Suprapubic skin (tissue), 4 donors: ENCODE data around the gene CRYGS. TPM values are rescaled to one million over a fixed set of nuclear protein-coding genes. Genes with fewer than 3 reads are reported as not detected.
"Not testable (repeated sequence)": the region's sequence is repeated elsewhere in the genome, so short reads cannot be mapped to it uniquely, and the experiment has no call there.

Experiments used
- DNase-seq, 2 donors: peaks; one replicate each; pipeline ENCODE4 v3.0.0-alpha.2; 2019; ENCODE audit warnings: low spot score in 2 of 2
- H3K27ac ChIP-seq: fragments of 200-600 bp; sonication (generic); one replicate; pipeline ENCODE4 v1.5.1; 2019
- H3K27me3 ChIP-seq: fragments of 200-600 bp; sonication (generic); one replicate; pipeline ENCODE4 v1.5.1; 2019
- H3K36me3 ChIP-seq: fragments of 200-600 bp; sonication (generic); one replicate; pipeline ENCODE4 v1.5.1; 2019
- H3K4me1 ChIP-seq: fragments of 200-600 bp; sonication (generic); one replicate; pipeline ENCODE4 v1.5.1; 2019
- H3K4me3 ChIP-seq: fragments of 200-600 bp; sonication (generic); one replicate; pipeline ENCODE4 v1.5.1; 2019; ENCODE audit warnings: mild to moderate bottlenecking
- H3K9me3 ChIP-seq: fragments of 200-600 bp; sonication (generic); one replicate; pipeline ENCODE4 v1.5.1; 2019
- CTCF ChIP-seq, 2 donors: fragments of 200-600 bp in 1 of 2; fragments of 450-650 bp in 1 of 2; sonication (generic) in 1 of 2; IDR thresholded peaks; one replicate each; pipeline ENCODE4 v1.5.1; 2016 to 2019; ENCODE audit warnings: antibody characterized with exemption in 2 of 2, mild to moderate bottlenecking in 1 of 2, moderate library complexity in 1 of 2
- EP300 ChIP-seq: sonication (generic); formaldehyde crosslinking; IDR thresholded peaks from one replicate; pipeline ENCODE4 v1.6.1; 2017; ENCODE audit warnings: antibody characterized with exemption
- POLR2A ChIP-seq, 2 donors: fragments of 450-650 bp; IDR thresholded peaks; one replicate each; pipeline ENCODE4 v1.6.1; 2017; ENCODE audit warnings: antibody characterized with exemption in 2 of 2, mild to moderate bottlenecking in 2 of 2, moderate library complexity in 2 of 2
- POLR2AphosphoS5 ChIP-seq, 3 donors: sonication (generic); formaldehyde crosslinking; IDR thresholded peaks; one replicate each; pipeline ENCODE4 v1.6.1; 2017; ENCODE audit warnings: antibody characterized with exemption in 3 of 3
- WGBS: methylation state at CpG from one replicate; pipeline ENCODE4 v1.1.5; 2018; 5-methylcytosine and 5-hydroxymethylcytosine counted together
- total RNA-seq, 4 donors: library from RNA; depleted of rRNA; stranded (reverse); fragments of >200 nt; gene quantifications; one replicate each; pipeline ENCODE4 v1.1.0, GENCODE V29; 2016

CRYGS gene
- total RNA-seq, 4 donors from 2014 or later = 2.2 to 6.7 (median 3.6) TPM

DNA sequence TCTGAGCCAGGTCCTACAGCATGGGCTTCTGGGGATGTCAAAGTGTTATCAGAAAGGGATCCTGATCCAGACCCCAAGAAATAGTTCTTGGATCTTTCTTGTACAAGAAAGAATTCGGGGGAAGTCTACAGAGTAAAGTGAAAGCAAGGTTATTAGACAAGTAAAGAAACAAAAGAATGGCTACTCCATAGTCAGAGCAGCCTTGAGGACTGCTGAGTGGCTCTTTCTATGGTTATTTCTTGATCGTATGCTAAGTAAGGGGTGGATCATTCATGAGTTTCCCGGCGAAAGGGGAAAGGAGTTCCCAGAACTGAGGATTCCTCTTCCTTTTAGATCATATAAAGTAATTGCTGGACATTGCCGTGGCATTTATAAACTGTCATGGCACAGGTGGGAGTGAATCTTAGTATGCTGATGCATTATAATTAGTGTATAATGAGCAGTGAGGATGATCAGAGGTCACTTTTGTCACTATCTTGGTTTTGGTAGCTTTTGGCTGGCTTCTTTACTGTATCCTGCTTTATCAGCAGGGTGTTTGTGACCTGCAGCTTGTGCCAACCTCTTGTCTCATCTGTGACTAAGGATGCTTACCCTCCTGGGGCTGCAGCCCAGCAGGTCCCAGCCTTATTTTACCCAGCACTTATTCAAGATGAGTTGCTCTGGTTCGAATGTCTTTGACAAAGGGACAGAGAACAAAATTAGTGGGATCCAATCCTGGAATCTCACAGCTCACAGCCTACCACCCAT lies 41.0 kb downstream of the CRYGS start:
- no peak overlapping the region for H3K4me3 ChIP-seq
- H3K27me3 ChIP-seq = peaks cover 6% of the 10 kb centered on the region
- no peak for DNase-seq
- H3K4me1 ChIP-seq = no peaks in the 10 kb centered on the region
- 72% methylated on average over 6 of the region's 6 CpGs for WGBS
- no peaks in the 10 kb centered on the region for H3K9me3 ChIP-seq
- no peaks in the 10 kb centered on the region for H3K36me3 ChIP-seq
- TF ChIP-seq POLR2A (IDR thresholded peaks at IDR 0.05) = no peak
- no peak for TF ChIP-seq POLR2AphosphoS5 (IDR thresholded peaks at IDR 0.05)
- no peak for TF ChIP-seq EP300
- TF ChIP-seq CTCF (IDR thresholded peaks at IDR 0.05) = no peak
- H3K27ac ChIP-seq = no peak overlapping the region

DNA sequence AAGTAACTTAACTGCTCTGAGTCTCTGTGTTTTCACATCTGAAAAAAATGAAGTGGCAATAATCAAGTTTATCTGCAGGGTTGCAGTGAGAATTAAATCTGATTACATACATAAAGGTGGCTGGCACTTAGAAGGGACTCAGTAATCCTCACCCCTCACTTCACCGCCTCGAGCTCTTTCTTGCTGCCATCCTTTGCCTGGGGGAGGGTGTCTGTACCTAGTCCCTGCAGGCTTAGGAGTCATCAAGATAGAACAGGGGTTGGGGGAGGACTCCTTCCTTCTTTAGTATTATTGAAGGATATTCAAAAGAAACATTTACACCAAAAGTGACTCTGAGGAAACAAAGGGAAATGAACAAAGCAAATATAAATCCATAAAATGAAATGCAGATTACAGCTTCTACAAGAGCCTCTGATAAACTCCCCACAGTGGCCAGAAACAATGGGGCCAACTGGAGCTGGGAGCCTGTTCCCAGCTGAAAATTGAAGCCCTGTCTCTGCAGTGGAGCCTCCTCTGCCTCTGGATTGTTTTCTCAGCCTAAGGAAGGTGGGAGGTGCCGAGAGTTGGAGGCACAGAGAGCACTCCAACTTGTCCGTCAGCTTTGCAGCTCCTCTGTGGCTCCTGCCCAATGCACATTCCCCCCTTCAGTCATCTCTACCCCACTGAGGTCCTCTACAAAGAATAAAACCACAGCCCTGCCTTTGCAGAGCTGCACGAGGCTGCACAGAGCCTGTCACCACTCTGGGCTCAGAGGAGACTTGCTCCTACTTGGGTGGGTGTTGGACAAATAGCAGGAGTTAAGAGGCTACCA lies 41.8 kb downstream of the CRYGS start:
- no peak for TF ChIP-seq POLR2AphosphoS5 (IDR thresholded peaks at IDR 0.05)
- no peak for TF ChIP-seq EP300
- TF ChIP-seq POLR2A (IDR thresholded peaks at IDR 0.05) = no peak
- no peak for TF ChIP-seq CTCF (IDR thresholded peaks at IDR 0.05)

GRCh38 chr3:186499949-186500348 lies 44.2 kb downstream of the CRYGS start:
- DNase-seq, H3K27me3 ChIP-seq, H3K4me3 ChIP-seq, H3K9me3 ChIP-seq, H3K27ac ChIP-seq, H3K4me1 ChIP-seq, H3K36me3 ChIP-seq: not testable (repeated sequence)
- WGBS = 79% methylated on average over 3 of the region's 3 CpGs

More for the DNA sequence above, 41.8 kb downstream of the CRYGS start:
- Histone ChIP-seq H3K27ac (no peak overlapping the region), H3K9me3 (no peaks in the 10 kb centered on the region), H3K27me3 (peaks cover 6% of the 10 kb centered on the region), H3K4me1 (no peaks in the 10 kb centered on the region), H3K36me3 (no peaks in the 10 kb centered on the region), H3K4me3 (no peak overlapping the region)
- 33% methylated on average over 5 of the region's 5 CpGs for WGBS
- peak in 1 of 2 donors; percentile 43 for DNase-seq

GRCh38 chr3:186498022-186498421 lies 46.2 kb downstream of the CRYGS start:
- 95% methylated on average over 2 of the region's 2 CpGs for WGBS
- H3K36me3 ChIP-seq, H3K27ac ChIP-seq, H3K27me3 ChIP-seq, H3K9me3 ChIP-seq, H3K4me1 ChIP-seq, DNase-seq, H3K4me3 ChIP-seq: not testable (repeated sequence)

DNA sequence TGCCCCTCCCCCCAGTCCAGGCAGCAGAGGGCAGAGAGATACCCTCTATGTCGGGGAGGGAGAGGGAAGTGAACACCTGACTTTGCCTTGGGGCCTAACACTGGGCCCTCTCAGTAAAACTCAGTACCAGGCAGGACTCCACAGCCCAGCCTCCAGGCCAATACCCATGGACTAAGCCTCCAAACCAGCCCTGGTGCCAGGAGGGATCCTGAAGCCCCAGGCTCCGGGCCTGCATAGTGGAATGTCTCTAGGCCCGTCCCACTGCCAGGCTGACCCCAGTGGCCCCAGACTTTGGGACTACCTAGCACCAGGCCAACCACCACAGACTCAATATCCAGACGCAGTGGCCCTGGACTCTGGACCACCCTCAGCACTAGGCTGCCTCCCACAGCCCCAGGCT lies 46.6 kb downstream of the CRYGS start:
- 100% methylated on average over 3 of the region's 4 CpGs for WGBS
- Histone ChIP-seq H3K36me3 (no peaks in the 10 kb centered on the region), H3K27ac (no peak overlapping the region), H3K4me3 (no peak overlapping the region), H3K27me3 (no peaks in the 10 kb centered on the region), H3K4me1 (no peaks in the 10 kb centered on the region), H3K9me3 (no peaks in the 10 kb centered on the region)
- no peak for DNase-seq
- TF ChIP-seq POLR2A (IDR thresholded peaks at IDR 0.05) (no peak), POLR2AphosphoS5 (IDR thresholded peaks at IDR 0.05) (no peak)

GRCh38 chr3:186496635-186497034 lies 47.5 kb downstream of the CRYGS start:
- H3K4me1 ChIP-seq = no peaks in the 10 kb centered on the region
- H3K27me3 ChIP-seq = no peaks in the 10 kb centered on the region
- DNase-seq = no peak
- H3K4me3 ChIP-seq = no peak overlapping the region
- no peaks in the 10 kb centered on the region for H3K36me3 ChIP-seq
- TF ChIP-seq CTCF (IDR thresholded peaks at IDR 0.05) (no peak), EP300 (no peak), POLR2AphosphoS5 (IDR thresholded peaks at IDR 0.05) (no peak), POLR2A (IDR thresholded peaks at IDR 0.05) (no peak)
- no peaks in the 10 kb centered on the region for H3K9me3 ChIP-seq
- H3K27ac ChIP-seq = no peak overlapping the region
